ENCODE measurements around the gene ZNF559.

DNA sequence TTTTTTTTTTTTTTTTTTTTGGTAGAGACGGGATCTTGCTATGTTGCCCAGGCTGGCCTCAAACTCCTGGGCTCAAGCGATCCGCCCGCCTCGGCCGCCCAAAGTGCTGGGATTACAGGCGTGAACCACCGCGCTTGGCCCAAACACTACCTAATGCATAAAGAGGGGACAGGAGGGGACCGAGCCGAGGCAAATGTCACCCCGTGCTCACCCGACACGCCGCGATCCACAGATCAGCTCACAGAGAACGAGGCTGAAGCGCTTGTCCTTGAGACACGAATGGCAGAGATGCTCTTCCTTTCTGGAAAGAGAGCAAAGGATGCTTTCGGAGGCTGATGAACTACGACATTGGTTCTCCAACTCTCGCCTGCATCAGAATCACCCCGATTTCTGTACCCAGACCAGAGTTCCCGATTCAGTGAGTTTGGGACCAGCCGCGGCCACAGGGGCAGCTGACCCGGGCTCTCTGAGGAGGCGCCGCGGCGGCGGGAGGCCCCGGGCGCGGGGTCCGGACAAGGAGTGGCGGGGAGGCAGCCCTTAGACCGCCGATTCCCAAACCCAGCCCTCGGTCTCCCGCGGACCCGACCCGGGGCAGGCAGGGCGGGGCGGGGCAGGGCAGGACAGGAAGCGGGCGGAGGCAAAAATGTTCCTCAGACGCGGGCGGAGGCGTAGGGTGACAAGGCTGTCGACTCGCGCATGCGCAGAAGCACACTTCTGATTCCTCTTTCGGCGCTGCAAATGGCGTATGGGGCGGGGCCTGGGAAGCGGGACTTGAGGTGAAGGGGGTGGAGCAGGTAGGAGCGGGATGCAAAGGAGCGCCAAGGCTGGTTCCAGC is 14.6 kb upstream of the ZNF559 start, which contains the start of gene ZNF699:
- TF ChIP-seq, protein P1, sequence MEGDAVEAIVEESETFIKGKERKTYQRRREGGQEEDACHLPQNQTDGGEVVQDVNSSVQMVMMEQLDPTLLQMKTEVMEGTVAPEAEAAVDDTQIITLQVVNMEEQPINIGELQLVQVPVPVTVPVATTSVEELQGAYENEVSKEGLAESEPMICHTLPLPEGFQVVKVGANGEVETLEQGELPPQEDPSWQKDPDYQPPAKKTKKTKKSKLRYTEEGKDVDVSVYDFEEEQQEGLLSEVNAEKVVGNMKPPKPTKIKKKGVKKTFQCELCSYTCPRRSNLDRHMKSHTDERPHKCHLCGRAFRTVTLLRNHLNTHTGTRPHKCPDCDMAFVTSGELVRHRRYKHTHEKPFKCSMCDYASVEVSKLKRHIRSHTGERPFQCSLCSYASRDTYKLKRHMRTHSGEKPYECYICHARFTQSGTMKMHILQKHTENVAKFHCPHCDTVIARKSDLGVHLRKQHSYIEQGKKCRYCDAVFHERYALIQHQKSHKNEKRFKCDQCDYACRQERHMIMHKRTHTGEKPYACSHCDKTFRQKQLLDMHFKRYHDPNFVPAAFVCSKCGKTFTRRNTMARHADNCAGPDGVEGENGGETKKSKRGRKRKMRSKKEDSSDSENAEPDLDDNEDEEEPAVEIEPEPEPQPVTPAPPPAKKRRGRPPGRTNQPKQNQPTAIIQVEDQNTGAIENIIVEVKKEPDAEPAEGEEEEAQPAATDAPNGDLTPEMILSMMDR (IDR thresholded peaks at IDR 0.05): no peak
- TF ChIP-seq, protein P2, sequence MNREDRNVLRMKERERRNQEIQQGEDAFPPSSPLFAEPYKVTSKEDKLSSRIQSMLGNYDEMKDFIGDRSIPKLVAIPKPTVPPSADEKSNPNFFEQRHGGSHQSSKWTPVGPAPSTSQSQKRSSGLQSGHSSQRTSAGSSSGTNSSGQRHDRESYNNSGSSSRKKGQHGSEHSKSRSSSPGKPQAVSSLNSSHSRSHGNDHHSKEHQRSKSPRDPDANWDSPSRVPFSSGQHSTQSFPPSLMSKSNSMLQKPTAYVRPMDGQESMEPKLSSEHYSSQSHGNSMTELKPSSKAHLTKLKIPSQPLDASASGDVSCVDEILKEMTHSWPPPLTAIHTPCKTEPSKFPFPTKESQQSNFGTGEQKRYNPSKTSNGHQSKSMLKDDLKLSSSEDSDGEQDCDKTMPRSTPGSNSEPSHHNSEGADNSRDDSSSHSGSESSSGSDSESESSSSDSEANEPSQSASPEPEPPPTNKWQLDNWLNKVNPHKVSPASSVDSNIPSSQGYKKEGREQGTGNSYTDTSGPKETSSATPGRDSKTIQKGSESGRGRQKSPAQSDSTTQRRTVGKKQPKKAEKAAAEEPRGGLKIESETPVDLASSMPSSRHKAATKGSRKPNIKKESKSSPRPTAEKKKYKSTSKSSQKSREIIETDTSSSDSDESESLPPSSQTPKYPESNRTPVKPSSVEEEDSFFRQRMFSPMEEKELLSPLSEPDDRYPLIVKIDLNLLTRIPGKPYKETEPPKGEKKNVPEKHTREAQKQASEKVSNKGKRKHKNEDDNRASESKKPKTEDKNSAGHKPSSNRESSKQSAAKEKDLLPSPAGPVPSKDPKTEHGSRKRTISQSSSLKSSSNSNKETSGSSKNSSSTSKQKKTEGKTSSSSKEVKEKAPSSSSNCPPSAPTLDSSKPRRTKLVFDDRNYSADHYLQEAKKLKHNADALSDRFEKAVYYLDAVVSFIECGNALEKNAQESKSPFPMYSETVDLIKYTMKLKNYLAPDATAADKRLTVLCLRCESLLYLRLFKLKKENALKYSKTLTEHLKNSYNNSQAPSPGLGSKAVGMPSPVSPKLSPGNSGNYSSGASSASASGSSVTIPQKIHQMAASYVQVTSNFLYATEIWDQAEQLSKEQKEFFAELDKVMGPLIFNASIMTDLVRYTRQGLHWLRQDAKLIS (CRISPR knock-in tag; IDR thresholded peaks at IDR 0.05; ENCODE audit: borderline replicate concordance): no peak
- TF ChIP-seq ZBTB21 (CRISPR knock-in tag; IDR thresholded peaks at IDR 0.05; ENCODE audit: borderline replicate concordance) (no peak), ESRRA (CRISPR knock-in tag; IDR thresholded peaks at IDR 0.05; ENCODE audit: borderline replicate concordance) (no peak)
- TF ChIP-seq, protein P3, sequence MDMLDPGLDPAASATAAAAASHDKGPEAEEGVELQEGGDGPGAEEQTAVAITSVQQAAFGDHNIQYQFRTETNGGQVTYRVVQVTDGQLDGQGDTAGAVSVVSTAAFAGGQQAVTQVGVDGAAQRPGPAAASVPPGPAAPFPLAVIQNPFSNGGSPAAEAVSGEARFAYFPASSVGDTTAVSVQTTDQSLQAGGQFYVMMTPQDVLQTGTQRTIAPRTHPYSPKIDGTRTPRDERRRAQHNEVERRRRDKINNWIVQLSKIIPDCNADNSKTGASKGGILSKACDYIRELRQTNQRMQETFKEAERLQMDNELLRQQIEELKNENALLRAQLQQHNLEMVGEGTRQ (CRISPR knock-in tag; IDR thresholded peaks at IDR 0.05): no peak
- TF ChIP-seq, protein P4, sequence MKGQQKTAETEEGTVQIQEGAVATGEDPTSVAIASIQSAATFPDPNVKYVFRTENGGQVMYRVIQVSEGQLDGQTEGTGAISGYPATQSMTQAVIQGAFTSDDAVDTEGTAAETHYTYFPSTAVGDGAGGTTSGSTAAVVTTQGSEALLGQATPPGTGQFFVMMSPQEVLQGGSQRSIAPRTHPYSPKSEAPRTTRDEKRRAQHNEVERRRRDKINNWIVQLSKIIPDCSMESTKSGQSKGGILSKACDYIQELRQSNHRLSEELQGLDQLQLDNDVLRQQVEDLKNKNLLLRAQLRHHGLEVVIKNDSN (CRISPR knock-in tag; IDR thresholded peaks at IDR 0.05): no peak
- TF ChIP-seq, protein P5, sequence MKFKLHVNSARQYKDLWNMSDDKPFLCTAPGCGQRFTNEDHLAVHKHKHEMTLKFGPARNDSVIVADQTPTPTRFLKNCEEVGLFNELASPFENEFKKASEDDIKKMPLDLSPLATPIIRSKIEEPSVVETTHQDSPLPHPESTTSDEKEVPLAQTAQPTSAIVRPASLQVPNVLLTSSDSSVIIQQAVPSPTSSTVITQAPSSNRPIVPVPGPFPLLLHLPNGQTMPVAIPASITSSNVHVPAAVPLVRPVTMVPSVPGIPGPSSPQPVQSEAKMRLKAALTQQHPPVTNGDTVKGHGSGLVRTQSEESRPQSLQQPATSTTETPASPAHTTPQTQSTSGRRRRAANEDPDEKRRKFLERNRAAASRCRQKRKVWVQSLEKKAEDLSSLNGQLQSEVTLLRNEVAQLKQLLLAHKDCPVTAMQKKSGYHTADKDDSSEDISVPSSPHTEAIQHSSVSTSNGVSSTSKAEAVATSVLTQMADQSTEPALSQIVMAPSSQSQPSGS (CRISPR knock-in tag; IDR thresholded peaks at IDR 0.05; ENCODE audit: borderline replicate concordance, low read depth): no peak
- TF ChIP-seq, protein P6, sequence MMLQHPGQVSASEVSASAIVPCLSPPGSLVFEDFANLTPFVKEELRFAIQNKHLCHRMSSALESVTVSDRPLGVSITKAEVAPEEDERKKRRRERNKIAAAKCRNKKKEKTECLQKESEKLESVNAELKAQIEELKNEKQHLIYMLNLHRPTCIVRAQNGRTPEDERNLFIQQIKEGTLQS (CRISPR knock-in tag; conservative IDR thresholded peaks at IDR 0.05): no peak

All from WTC11 (cell line).